HG03060 (cell line): ENCODE measurements around the gene TXNDC11.

Source experiments
- ATAC-seq: cut with Tn5 transposase; IDR thresholded peaks from one replicate; pipeline ENCODE4 v1.9.1; 2021; ENCODE audit warnings: low read depth, moderate number of reproducible peaks; ENCODE audit not compliant: unreplicated experiment

TXNDC11 gene

DNA sequence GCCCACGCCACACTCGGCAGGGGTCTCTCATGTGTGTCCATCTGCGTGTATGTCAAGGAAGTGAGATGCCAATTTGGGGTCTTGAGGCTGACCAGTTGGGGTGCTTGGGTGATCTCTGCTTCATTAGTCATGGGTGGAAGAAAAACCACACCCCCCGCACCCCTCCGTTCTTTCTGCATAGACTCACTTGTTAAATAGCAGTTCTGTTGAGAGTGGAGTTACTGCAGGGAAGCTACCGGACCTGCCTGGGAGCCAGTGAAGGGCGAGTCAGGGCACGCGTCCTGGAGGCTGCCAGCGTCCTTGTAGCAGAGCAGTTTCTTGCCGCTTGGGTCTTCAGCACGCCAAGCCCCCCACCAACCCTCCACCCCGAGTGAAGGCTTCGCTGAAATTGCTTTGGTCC is 65.9 kb downstream of the TXNDC11 start:
- no peak for ATAC-seq

DNA sequence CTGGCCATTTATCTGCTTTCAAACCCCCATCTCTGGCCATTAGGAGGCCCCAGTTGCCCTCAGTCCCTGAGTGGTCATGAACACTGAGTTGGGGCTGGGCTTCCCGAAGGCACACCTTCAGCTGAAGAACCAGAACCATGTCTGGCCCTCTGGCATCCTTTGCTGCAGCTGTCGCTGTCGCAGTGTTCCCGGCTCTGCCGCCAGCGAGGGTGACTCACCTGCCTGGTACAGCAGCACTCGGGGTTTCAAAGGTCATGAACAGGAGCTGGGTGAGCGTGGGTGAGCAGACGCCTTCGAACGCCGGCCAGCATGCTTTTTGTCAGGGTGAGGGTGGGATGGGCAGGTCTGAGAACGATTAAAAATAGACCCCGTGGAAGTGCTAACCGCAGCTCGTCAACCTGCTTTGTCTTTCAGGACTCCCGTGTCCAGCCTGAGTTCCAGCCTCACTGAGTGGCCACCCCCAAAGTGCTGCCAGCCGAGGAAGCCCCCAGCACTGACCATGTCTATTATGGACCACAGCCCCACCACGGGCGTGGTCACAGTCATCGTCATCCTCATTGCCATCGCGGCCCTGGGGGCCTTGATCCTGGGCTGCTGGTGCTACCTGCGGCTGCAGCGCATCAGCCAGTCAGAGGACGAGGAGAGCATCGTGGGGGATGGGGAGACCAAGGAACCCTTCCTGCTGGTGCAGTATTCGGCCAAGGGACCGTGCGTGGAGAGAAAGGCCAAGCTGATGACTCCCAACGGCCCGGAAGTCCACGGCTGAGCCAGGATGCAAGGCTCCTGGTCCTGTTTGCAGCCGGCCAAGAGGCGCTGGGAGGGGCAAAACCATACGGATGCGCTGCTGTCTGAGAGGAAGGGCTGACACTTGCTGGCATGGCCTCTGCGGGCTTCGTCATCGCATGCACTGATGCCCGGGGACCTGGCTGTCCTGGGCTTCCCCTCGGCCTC is 66.8 kb downstream of the TXNDC11 start:
- no peak for ATAC-seq

DNA sequence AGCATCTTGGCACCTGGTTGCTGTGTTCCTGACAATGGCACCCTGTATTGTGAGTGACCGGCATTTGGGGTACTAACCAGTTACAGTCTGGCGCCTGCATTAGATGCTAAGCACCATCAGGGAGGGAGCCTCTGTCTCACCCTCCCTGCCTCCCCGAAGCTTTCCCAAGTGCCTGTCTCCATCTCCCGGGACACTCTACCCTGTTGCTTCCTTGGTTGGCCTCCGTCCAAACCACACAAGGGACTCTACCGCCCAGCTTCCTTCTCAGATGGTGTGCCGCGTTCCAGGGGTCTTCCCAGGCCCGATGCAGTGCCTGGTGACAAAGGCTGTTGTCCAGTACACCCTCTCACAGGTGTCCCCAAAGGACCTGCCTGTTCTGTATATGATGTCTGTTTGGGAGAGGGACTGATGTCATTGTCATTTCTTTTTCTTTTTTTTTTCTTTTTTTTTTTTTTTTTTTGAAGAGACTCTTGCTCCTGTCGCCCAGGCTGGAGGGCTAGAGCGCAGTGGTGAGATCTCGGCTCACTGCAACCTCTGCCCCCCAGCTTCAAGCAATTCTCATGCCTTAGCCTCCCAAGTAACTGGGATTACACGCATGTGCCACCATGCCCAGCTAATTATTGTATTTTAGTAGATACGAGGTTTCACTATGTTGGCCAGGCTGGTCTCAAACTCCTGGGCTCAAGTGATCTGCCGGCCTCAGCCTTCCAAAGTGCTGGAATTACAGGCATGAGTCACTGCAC is 67.7 kb downstream of the TXNDC11 start:
- ATAC-seq = no peak

DNA sequence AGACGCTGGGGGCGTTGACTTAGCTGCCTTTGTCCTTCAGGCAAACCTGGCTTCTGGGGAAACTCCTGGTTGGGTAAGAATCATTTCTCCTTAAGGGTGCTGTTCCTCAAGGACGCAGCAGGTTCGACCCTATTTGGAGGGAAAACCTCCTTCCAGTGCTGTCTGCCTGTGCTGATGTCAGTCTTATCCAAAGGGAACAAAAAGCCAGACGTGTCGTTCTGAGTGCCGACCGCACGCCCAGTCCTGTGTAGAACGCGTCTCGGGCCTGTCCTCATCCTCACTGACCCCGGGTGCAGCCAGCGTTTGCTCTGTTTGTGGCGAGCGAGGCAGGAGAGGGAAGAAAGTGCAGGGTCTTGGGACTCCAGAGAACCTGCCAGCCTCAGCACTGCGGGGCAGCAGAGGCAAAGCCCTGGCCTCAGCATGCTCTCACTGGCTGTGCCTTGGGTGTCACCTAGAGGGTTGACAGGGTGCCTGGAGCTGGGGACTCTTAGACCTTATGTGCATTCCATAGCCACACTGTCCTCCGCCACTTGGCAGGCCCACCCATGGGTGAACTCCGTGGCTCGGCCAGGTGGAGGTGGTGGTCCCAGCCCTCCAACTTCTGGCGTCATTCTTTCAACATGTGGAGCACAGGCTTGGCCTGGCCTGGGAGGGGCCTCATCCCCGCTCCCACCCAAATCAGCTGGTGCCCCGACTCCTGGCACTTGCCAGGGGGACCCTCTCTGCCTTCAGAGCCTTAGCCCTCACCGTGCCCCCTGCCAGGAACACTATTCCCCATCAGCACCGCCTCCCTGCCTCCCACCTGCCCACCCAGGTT is 68.4 kb downstream of the TXNDC11 start:
- no peak for ATAC-seq

DNA sequence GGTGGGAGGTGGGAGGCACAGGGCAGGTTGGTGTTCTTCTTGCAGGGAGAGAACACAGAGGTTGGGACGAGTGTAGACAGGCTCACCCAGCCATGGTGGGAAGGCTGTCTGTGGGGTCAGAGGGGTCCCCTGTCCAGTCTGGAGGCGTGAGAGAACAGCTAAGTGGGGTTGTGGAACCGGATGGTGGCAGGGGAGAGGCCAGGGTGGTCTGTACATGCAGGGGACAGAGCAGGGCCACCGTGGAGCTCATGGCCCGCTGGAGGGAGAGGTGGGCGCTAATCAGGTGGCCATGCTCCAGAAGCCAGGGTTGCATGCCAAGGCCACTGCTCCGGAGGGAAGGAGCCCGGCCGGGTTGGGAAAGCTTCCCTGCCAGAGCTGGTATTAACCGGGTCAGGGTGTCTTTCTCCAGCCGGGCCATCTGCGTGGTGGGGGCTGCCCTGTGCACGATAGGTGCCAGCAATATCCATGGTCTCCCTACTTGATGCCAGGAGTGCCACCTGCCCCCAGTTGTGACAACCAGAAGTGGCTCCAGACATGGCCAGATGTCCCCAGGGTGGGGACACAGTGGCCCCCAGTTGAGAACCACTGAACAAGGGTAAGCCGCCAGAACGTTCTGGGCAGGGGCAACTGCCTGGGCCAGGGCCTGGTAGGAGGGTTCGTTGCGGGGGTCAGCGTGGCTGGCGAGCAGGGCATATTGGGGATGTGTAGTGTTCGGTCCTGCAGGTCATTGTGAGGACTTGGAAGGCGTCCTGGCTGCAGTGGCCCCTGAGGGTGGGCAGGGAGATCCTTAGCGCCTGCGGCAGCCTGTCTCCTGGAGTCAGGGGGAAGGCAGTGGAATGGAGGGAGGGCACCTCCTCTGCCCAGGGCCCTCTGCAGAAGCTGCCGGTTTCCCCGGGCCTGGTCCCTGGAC is 69.3 kb downstream of the TXNDC11 start:
- ATAC-seq = no peak

DNA sequence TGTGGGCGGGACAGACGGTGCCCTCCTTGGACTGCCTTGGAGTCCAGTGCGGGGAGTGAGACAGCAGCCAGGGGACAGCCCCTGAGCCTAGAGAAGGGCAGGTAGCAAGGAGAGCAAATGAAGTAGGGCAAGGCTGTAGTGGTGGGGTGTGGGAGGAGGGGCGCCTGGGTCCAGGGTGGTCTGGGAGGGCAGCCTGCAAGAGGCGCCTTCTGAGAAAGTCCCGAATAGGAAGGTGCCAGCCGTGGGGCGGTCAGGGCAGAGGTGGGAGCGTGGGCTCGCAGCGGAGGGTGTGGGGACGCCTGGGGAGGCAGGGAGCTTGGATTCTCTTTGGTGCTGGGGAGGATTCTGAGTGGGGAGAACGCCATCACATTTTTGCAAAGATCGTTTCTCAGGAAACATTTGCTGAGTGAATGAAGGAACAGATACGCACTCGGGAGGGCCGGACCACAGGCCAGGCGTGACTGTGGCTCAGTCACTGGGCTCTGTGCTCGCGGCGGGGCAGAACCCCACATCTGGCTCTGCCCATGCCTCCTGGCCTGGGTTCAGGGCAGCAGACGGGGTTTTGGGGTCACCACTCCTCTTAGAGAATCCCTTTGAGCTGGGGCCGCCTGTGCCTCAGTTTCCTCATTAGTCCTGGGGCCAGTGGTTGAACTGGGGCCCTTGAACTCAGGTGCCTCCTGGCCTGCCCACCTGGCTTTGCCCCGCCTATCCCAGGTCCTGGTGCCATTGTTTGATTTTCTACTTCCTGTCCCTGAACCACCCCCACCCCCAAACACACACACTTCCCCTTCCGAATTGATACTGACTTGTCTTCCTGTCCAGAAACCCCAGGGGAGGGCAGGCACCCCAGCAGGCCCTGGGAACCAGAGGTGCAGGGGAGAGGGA is 70.2 kb downstream of the TXNDC11 start:
- no peak for ATAC-seq

DNA sequence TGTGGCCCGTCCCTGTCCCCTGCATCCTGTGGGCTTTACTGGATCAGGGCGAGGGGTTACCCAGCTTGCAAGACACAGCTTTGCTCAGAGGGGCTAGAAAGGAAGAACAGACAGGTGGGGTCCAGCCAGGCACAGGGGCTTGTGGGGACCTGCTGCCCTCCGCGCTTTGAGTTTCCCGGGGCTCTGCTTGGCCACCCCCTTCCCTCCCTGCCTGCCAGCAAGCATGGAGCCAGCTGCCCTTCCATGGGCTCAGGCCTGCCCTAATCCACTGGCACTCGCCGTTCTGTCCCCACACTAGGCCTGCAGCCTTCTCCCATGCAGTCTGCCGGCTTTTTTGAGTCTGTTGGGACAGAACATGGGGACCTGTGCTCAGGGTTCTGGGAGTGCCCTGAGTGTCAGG is 71.0 kb downstream of the TXNDC11 start:
- no peak for ATAC-seq

DNA sequence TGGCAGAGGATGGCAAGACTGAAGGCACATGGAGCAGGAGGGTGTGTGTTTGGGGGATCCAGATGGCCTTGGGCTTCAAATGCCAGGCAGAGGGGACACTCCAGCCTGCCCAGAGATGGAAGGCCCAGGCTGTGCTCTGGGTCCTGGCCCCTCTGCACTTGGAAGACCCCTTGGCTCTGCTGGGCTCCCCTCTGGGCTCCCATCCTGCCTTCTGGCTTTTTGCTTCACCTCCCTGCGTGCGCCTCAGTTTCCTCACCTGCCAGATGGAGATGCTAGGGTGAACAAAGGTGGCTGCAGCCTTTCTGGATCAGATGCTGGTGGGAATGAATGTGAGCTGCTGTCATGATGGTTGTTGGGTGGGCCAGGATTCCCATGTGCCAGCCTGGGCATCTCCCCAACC is 71.4 kb downstream of the TXNDC11 start:
- ATAC-seq = no peak

DNA sequence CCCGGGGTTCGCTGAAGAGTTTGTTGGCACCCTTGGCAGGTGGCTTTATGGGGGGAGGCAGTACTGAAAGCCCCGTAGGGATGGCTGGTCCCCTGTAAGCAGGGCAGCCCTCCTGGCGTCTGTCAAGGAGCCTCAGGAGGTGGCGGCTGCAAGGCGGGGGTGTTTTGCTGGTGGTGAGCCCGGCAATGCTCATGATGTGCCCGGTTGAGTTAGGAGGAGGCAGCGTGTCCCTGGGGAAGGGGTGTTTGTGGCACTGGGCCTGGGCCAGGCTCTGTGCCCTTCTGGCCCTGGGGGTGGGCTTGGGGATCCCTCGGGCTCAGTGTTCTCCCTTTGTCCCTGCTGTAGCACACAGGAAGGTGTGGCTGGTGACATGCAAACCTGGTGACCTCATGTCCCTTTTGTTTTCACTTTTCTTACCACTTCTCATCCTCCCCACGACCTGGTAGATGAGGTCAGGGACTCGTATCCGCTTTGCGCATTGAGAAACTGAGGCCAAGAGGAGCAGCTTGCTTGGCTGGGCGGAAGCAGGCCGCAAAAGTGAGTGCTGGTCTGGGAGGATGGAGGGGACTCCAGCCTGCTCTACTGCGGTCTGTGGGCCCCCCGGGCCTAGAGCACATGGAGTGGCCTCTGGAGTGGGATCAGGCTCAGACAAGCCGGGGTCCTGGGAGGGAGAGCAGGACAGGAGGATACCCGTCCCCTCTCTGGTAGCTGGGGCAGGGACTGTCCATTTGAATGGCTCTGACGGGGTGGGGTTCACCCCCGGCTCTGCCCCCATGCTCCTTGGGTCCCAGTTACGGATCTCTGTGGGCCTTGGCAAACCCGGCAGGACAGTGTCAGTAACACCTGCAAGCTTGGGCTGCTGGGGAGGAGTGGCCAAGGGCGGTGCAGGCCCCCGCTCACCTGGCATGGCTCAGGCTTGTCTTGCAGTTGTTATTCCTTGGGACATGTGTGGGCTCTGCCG is 72.2 kb downstream of the TXNDC11 start:
- no peak for ATAC-seq

DNA sequence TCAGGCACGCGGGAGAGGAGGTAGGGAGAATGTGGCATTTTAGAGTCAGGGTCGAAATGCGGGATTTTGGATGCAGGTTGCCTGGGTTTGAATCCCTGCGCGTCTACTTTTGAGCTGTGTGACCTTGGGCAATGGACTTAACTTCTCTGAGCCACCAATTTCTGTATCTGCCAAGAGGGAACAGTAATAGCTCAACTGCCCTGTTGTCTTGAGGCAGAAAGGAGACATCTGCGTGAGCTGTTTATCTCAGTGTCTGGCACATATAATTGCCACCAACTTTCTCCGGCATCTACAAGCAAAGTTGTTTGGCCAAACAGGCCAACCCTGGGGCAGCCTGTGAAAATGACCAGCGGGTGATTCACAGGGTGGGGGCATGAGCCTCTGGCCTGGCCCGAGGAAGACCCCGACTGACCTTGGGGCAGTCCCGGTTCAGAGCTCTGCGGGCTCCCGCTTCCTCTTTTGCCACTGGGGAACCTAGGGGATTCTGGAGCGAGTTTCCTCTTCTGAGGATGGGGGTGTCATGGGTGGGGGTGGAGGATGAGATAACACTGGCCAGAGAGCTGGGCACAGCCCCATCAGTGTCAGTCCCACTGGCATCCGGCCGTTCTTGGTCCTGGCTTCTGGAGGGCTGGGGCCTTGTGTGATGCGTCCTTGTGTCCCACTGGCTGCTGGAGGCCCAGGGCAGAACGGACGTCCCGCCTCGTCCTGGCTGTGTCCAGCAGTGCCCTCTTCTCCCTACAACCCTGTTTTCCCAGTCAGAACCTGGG is 73.1 kb downstream of the TXNDC11 start:
- ATAC-seq = no peak

DNA sequence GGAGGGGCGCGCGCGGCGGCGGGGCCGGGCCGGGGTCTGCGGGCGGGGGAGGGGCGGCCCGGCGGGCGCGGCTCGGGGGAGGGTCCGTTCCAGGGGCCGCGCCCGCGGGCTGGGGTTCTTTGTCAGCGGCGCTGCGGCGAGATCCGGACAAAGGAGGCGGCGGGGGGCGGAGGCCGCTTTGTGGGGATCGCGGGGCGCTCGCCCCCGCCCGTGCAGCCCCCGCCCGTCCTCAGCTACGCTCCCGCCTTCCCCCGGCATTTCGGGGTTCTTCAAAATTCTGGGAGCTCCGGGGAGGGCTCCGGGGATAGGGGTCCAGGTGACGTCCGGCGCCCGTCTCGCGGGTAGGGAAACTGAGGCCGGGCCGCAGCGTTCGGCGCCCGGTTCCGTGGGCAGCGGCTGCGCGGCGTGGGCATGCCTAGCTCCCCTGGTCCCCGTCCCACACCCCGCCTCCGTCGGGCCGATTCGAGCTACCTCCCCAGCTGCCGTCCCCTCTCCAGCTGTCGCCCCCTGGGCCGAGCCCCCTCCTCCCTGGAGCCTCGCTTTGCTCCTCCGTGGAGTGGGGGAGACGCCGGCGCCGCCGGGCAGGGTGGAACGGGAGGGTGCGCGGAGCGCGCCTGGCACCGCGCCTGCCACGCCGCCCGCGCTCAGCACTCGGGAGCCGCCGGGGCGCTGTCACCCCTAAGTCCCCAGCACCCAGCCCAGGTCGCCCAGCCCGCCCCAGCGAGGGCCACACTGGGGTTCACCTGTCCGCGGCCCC is 73.9 kb downstream of the TXNDC11 start:
- ATAC-seq = no peak

DNA sequence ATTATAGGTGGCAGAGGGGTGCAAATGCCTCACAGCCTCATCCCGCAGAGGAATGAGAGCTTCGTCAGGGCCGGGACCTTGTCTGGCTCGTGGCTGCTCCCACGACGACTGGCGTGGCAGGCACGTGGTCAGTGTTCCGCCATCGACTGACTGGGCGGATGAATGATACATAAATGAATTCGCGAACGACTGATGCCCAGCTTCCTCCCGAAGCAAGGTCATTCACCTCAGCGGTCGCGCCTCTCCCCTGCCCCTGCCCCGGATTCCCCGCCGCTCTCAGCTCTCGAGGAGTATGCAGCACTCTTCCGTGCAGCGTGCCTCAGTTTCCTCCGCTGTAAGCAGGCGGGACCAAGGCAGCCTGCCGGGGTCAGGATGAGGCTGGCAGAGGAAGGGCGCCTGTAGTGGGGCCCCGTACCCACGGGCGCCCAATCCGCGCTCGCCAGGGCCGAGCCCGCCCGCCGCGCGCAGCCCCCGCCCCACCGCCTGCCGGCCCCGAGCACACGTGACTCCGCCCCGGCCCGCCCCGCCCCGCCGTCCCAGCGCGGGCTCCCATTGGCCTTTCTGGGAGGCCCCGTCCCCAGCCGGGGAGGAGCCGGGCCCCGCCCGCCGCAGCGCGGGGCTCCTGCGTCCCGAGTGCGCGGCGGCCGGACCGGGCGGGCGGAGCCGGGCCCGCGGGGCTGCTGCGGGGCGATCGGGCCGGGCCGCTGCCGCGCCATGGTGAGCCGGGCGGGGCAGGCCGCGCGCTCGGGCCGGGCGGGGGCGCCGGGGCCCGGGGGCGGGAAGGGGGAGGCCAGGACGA is 74.6 kb downstream of the TXNDC11 start, which contains the start of gene SNN:
Gene SNN (plus strand): TSS at position 632 of the 799 bp plus-strand sequence. CDS start 7,605 bp downstream, outside the sequence.
- ATAC-seq = no peak

DNA sequence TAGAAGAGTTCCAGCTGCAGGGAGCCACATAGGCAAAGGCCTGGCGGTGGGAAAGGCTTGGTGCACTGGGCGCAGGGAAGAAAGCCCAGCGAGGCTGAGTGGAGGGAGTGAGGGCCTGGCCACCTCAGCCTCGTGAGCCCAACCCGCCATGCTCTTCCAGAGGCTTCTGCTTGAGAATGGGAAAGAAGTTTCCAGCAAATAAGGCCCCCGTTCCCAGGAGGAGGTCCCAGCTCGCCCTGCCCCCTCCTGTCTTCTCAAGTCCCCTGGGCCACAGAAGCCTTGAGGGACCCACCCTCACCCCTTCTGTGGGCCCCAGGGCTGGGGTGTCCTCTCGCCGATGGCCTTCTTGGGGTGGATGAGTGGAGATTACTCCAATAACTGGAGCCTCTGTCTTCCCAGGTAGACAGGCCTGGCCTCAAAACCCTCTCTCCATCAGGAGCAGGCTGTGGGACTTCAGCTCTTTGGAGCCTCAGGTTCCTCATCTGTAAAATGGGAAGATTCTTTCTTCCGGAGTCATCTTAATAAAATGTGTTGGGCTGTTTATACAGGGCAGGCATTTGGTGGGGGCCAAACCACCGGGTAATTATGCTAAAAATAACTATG is 75.3 kb downstream of the TXNDC11 start:
- ATAC-seq = no peak

DNA sequence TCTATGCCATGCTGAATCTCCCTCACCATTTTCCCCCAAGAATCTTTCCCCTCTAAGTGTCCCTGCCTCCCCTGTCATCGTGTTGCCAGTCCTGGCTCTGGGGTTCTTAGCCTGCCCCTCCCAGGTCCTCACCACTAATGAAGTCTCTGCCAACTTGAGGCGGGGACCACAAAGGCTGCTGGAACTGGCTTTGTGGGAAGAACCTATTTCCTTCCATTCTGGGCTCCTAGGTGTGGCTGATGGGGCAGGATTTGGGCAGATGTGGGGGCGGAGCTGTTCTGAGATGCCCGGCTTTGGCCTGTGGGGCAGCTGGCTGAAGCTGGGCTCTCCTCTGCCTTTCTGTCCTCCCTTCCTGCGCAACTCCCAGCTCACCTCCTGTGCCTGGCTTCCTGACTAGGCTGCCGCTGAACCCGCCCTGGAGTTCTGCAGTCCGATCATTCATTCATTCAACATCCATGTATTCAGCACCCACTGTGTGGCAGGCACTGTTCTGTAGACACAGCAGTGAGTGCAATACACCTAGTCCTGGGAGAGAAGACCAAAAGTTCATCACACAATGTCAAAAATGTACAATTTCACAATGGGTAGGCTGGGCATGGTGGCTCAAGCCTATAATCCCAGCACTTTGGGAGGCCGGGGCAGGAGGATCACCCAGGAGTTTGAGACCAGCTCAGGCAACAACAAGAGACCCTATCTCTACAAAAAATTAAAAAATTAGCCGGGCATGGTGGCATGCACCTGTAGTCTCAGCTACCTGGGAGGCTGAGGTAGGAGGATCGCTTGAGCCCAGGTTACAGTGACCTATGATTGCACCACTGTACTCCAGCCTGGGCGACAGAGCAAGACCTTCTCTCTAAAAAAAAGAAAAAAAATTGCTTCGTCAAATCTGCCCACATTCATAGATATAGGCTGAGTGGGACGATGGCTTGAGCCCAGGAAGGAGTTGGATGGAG is 76.3 kb downstream of the TXNDC11 start:
- no peak for ATAC-seq
